ENCODE results near the gene CSNK2A1.

DNA sequence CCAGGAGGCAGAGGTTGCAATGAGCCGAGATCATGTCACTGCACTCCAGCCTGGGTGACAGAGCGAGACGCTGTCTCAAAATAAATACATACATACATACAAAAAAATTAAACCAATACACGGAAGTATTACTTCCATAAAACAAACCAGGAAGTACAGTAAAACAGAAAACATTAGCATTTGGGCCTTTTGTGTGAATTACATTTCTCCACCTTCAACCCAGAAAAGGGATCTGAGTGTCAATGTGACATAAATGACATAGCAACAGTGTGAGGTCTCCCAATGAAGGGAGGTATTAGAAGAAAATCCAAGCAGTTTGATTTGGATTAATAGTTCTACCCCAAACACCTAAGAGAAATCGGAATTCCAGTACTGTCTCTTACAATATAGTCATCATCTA, 10.1 kb downstream of the CSNK2A1 start:
- TF ChIP-seq, protein P1, sequence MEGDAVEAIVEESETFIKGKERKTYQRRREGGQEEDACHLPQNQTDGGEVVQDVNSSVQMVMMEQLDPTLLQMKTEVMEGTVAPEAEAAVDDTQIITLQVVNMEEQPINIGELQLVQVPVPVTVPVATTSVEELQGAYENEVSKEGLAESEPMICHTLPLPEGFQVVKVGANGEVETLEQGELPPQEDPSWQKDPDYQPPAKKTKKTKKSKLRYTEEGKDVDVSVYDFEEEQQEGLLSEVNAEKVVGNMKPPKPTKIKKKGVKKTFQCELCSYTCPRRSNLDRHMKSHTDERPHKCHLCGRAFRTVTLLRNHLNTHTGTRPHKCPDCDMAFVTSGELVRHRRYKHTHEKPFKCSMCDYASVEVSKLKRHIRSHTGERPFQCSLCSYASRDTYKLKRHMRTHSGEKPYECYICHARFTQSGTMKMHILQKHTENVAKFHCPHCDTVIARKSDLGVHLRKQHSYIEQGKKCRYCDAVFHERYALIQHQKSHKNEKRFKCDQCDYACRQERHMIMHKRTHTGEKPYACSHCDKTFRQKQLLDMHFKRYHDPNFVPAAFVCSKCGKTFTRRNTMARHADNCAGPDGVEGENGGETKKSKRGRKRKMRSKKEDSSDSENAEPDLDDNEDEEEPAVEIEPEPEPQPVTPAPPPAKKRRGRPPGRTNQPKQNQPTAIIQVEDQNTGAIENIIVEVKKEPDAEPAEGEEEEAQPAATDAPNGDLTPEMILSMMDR (IDR thresholded peaks at IDR 0.05; ENCODE audit: extremely low read depth in 1 of 2, insufficient read depth in 1 of 2, low read depth in 1 of 2, low read length in 2 of 2) = no peak
- no peak for TF ChIP-seq EZH2 (IDR thresholded peaks at IDR 0.05; ENCODE audit: borderline replicate concordance, low read depth, low read length, severe bottlenecking)
- no peak for TF ChIP-seq POLR2AphosphoS5 (IDR thresholded peaks at IDR 0.05; ENCODE audit: insufficient read depth, low read depth, low read length)
- no peak for TF ChIP-seq POLR2A (IDR thresholded peaks at IDR 0.05; ENCODE audit: low read depth, low read length)
- TF ChIP-seq FOS (IDR thresholded peaks at IDR 0.05; ENCODE audit: borderline replicate concordance, insufficient read depth, low read length) = no peak
- no peak for TF ChIP-seq MAX (IDR thresholded peaks at IDR 0.05; ENCODE audit: insufficient read depth, insufficient read length)
- TF ChIP-seq JUN (IDR thresholded peaks at IDR 0.05; ENCODE audit: borderline replicate concordance, insufficient read depth, insufficient read length, low read depth) = no peak
- TF ChIP-seq MYC (IDR thresholded peaks at IDR 0.05; ENCODE audit: low read depth, low read length) = no peak

All from endothelial cell of umbilical vein (primary cell).